Measurements from ENCODE around the gene NPR1.
"Not testable (repeated sequence)": the region's sequence is repeated elsewhere in the genome, so short reads cannot be mapped to it uniquely, and the experiment has no call there.

Gene NPR1

GRCh38 chr1:153723687-153724086 lies 45.2 kb downstream of the NPR1 start:
- DNase-seq = no peak

GRCh38 chr1:153724634-153725033 lies 46.1 kb downstream of the NPR1 start:
- not testable (repeated sequence) for DNase-seq

GRCh38 chr1:153727463-153728304 lies 49.2 kb downstream of the NPR1 start, which contains the start of gene INTS3:
Gene INTS3 (plus strand): TSS chr1:153728050. CDS start chr1:153728635, 585 bp downstream.
- DNase-seq = peak; percentile 52 to 100 (median 99)

- DNase-seq = peak in 30 of 56 donors; percentile 3 to 53 (median 28)
Observed at GRCh38 chr1:153728305-153729066, 50.0 kb downstream of the NPR1 start.

- DNase-seq = no peak
Observed at GRCh38 chr1:153730468-153730988, 52.0 kb downstream of the NPR1 start.

- no peak for DNase-seq
Observed at GRCh38 chr1:153733970-153734369, 55.5 kb downstream of the NPR1 start.

GRCh38 chr1:153734396-153735089 lies 56.1 kb downstream of the NPR1 start:
- no peak for DNase-seq

- DNase-seq = no peak
Observed at GRCh38 chr1:153735090-153735420, 56.6 kb downstream of the NPR1 start.

- no peak for DNase-seq
Observed at GRCh38 chr1:153741986-153742385, 63.5 kb downstream of the NPR1 start.

- no peak for DNase-seq
Observed at GRCh38 chr1:153742411-153743142, 64.1 kb downstream of the NPR1 start.
